Subcutaneous adipose tissue (tissue), 4 donors: ENCODE data around the gene CKMT1A. TPM values are rescaled to one million over a fixed set of nuclear protein-coding genes. Genes with fewer than 3 reads are reported as not detected.
"Not testable (repeated sequence)": the region's sequence is repeated elsewhere in the genome, so short reads cannot be mapped to it uniquely, and the experiment has no call there.

Experiments used
- total RNA-seq, 4 donors: library from RNA; depleted of rRNA; stranded (reverse); fragments of >200 nt; gene quantifications; one replicate each; pipeline ENCODE4 v1.1.0, GENCODE V29; 2016
- TF ChIP-seq, protein P1 (sequence below): fragments of 450-650 bp; IDR thresholded peaks from one replicate; pipeline ENCODE4 v1.5.1; 2016; ENCODE audit warnings: low read depth, mild to moderate bottlenecking, control low read depth, antibody characterized with exemption, moderate library complexity

CKMT1A gene
- not detected for total RNA-seq

DNA sequence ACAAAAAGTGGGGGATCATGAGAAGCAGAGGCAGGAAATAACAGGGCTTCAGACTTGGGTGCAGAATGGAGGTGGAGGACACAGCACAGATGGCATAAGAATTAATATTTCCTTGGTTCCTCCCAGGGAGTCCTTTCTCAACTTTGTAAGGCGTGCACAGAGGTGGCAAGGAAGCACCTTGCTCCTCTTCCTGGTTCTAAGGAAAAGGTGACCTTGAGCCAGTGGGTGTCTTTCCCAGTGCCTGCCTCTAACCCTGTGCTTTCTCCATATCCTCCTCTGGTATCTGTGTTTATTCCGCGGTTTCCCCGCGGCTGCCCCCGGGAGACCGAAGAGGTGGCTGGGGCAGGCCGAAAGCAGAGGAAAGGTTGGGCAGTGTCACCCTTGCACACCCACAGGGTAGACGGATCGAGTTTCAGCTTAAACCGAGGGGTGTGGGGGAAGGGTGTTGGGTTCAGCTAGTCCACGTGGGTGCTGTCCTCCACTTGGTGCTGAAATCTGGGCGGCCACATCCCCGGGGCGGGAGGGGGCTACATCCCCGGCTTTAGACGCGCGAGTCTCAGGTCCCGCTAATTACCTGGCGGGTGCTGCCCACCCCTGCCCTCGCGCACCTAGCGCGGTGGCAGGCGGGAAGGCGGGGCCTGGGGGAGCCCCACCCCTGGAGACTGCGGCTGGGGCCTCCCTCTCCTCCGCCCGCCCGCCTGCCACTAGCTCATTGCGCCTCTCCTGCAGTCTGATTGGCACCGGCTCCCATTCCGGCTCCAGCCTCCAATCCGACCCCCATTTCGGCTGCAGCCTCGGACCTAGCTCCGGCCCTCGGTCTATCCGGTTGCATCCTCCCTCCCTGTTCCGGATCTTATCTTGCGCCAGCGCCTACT lies at the start of gene CKMT1A:
TSS of gene CKMT1A (plus strand) at position 712 of the 875 bp plus-strand sequence. CDS start 192 bp downstream, outside the sequence.
- TF ChIP-seq, protein P1, sequence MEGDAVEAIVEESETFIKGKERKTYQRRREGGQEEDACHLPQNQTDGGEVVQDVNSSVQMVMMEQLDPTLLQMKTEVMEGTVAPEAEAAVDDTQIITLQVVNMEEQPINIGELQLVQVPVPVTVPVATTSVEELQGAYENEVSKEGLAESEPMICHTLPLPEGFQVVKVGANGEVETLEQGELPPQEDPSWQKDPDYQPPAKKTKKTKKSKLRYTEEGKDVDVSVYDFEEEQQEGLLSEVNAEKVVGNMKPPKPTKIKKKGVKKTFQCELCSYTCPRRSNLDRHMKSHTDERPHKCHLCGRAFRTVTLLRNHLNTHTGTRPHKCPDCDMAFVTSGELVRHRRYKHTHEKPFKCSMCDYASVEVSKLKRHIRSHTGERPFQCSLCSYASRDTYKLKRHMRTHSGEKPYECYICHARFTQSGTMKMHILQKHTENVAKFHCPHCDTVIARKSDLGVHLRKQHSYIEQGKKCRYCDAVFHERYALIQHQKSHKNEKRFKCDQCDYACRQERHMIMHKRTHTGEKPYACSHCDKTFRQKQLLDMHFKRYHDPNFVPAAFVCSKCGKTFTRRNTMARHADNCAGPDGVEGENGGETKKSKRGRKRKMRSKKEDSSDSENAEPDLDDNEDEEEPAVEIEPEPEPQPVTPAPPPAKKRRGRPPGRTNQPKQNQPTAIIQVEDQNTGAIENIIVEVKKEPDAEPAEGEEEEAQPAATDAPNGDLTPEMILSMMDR = not testable (repeated sequence)

DNA sequence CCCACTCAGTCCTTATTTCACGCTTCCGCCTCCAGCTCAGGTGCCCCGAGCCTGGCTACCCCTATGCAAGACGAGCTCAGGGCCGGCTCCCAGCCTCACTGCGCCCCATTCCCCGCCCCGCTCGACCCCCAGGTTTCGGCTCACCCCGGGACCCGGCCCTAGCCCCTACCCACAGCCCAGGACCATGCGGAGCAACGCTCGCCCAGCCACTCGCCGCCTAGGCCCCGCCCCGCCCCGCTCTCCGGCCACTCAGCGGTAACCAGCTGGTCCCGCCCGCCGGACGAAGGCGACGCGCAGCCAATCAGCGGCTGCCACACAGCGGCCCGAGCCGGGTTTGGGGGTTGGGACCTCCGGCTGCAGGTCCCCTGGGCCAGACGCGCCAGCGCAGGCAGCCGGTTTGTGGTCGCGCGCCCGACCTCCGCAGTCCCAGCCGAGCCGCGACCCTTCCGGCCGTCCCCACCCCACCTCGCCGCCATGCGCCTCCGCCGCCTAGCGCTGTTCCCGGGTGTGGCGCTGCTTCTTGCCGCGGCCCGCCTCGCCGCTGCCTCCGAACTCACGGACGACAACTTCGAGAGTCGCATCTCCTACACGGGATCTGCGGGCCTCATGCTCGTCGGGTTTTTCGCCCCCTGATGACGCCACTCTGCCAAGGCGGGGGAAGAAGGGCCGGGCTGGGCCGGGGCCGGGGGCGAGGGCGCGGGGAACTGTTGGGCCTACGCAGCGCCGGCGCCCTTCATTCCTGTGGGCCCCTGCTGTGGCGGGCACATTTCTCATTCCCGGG lies 44.8 kb upstream of the CKMT1A start, which contains the start of gene CATSPER2:
TSS of gene CATSPER2 (minus strand) at position 196 of the 781 bp plus-strand sequence. CDS start 783 bp downstream, outside the sequence.
- TF ChIP-seq, protein P1 = no peak

DNA sequence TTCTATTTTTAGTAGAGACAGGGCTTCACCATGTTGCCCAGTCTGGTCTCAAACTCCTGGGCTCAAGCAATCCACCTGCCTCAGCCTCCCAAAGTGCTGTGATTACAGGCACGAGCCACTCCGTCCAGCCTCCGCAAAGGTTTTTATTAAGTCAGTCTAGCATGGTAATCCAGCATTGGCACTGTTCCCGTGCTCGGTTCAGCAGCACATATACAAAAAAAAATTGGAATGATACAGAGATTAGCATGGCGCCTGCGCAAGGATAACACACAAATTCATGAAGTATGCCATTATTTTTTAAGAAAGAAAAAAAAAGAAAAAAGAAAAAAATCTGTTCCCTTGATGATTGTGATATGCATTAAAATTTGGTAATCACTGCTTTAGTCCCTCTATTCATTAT lies 8.5 kb downstream of the CKMT1A start:
- TF ChIP-seq, protein P1 = no peak

DNA sequence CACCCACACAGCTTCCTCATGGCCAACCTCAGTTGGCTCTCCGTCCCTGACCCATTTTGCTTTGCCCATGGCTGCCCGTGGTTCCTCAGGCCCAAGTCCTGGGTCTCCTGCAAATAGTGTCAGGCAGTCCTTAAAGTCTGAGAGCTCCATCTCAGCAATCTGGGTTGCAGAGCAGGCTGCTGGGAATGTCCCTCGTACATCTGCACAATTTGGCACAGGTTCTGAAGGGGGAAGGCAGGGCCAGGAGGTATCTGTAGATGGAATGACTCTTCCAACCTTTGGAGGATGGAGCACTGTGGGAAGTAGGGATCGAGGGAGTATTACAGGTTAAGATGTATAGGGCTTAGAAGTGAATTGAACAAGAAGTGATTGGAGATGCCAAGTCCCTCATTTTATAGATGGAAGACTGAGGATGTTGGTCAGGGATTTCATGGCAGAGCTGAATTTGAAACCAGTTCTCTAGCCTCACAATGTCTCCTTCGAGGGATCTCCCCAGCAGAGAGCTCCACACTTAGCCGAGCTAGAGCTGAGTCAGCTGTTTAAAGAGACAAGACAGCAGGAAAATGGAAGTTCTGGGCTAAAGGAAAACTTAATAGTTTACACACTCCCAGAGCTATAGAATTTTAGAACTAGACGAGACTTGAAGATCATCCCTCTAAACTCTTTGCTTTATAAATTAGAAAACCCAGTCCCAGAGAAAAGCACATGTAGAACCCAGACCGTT lies 9.2 kb downstream of the CKMT1A start:
- TF ChIP-seq, protein P1 = no peak

DNA sequence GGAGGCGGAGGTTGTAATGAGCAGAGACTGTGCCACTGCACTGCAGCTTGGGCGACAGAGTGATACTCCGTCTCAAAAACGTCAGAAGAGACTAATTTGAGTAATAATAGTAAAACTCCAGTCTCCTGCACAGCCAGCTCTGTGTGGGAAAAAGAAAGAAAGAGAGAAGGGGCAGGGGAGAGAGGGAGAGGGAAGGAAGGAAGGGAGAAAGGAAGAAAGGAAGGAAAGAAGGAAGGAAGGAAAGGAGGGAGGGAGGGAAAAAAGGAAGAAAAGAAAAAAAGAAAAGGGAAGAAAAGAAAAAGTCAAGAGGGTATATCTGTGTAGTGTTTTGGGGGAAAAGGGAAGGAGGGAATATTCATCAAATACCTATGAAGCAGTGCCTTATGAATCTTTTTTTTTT lies 29.5 kb downstream of the CKMT1A start:
- TF ChIP-seq, protein P1 = no peak

GRCh38 chr15:43735416-43735815 lies 41.8 kb downstream of the CKMT1A start:
- TF ChIP-seq, protein P1 = no peak
